D721Med (cell line): ENCODE measurements around the gene PTPRT.

Experiments used
- DNase-seq: peaks from one replicate; pipeline ENCODE4 v3.0.0; 2011; ENCODE audit warnings: low spot score; ENCODE audit not compliant: insufficient read length
- FAIRE-seq: peaks from 2 replicates; lab custom pipeline; 2011; peaks lifted over from hg19 to GRCh38; lab: Jason Lieb, UNC
- TF ChIP-seq, protein P1 (sequence below): IDR thresholded peaks from 2 replicates; pipeline ENCODE4 v1.5.1; 2012; ENCODE audit warnings: mild to moderate bottlenecking, control low read depth; ENCODE audit not compliant: insufficient read depth; ENCODE audit errors: missing control alignments

The PTPRT gene

DNA sequence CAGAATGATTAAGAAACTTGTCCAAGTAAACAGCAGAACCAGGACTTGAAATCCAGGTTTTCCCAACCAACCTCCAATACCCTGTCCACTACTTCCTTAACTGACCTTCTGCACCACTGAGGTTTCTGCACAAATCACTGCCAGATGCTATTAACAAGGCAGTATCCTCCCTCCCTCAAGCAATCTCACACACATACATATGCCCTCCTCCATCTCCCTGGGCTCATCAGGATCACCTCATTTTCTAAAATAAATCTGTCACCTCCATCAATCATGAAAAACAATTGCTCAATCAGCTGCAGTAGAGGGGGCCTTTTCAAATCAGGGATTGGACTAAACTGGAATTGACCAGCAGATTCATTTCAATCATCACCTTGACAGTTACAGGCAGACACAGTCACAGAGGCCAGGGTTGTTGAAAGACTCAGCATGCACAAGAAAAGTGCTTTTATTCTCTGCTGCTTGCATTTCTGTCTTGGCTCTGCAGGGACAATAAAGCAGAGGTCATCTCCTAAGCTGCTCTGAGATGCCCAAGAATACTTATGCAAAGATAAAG is 539.4 kb downstream of the PTPRT start:
- FAIRE-seq (no peak), DNase-seq (no peak)

GRCh38 chr20:42649748-42650147 is 540.0 kb downstream of the PTPRT start:
- TF ChIP-seq, protein P1, sequence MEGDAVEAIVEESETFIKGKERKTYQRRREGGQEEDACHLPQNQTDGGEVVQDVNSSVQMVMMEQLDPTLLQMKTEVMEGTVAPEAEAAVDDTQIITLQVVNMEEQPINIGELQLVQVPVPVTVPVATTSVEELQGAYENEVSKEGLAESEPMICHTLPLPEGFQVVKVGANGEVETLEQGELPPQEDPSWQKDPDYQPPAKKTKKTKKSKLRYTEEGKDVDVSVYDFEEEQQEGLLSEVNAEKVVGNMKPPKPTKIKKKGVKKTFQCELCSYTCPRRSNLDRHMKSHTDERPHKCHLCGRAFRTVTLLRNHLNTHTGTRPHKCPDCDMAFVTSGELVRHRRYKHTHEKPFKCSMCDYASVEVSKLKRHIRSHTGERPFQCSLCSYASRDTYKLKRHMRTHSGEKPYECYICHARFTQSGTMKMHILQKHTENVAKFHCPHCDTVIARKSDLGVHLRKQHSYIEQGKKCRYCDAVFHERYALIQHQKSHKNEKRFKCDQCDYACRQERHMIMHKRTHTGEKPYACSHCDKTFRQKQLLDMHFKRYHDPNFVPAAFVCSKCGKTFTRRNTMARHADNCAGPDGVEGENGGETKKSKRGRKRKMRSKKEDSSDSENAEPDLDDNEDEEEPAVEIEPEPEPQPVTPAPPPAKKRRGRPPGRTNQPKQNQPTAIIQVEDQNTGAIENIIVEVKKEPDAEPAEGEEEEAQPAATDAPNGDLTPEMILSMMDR, result no peak
- DNase-seq (no peak), FAIRE-seq (no peak)

More for the DNA sequence above, 539.4 kb downstream of the PTPRT start:
- TF ChIP-seq, protein P1, result no peak

DNA sequence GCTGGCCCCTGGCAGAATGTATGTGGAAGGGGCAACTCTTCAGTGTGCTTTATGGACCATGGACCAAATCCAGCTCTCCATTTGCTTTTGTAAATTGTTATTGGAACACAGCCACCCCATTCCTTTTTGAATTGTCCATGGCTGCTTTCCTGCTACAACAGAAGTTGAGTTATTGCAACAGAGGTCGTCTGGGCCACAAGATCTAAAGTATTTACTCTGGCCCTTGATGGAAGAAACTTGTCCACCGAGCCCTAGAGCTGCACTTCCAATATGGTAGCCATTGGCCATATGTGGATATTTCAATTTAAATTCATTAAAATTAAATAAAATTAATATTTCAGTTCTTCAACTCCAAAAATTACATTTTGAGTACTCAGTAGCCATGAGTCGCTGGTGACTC is 543.5 kb downstream of the PTPRT start:
- no peak for DNase-seq
- FAIRE-seq, result no peak
- TF ChIP-seq, protein P1, result no peak

GRCh38 chr20:42641886-42642285 is 547.8 kb downstream of the PTPRT start:
- TF ChIP-seq, protein P1, result no peak

DNA sequence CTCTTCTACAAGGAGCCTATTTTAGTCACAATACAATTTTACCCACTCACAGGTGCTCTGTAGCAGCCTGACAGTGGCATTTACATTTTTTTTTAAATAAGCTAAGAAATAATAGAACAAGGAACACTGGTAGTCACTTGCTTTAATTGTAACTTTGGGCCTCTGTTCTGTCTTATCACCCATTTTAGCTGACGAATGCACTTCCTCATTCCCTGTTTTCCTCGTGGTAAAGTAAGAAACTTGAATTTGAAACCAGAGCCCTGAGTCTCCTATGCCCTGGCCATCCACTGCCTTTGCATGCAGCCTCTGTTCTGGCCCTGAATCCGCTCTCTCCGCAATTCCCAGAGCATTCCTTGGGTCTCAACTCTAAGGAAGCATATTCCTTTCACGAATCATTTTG is 550.6 kb downstream of the PTPRT start:
- DNase-seq (no peak), FAIRE-seq (no peak)
- TF ChIP-seq, protein P1, result no peak

More at GRCh38 chr20:42641886-42642285, 547.8 kb downstream of the PTPRT start:
- FAIRE-seq (no peak), DNase-seq (no peak)

DNA sequence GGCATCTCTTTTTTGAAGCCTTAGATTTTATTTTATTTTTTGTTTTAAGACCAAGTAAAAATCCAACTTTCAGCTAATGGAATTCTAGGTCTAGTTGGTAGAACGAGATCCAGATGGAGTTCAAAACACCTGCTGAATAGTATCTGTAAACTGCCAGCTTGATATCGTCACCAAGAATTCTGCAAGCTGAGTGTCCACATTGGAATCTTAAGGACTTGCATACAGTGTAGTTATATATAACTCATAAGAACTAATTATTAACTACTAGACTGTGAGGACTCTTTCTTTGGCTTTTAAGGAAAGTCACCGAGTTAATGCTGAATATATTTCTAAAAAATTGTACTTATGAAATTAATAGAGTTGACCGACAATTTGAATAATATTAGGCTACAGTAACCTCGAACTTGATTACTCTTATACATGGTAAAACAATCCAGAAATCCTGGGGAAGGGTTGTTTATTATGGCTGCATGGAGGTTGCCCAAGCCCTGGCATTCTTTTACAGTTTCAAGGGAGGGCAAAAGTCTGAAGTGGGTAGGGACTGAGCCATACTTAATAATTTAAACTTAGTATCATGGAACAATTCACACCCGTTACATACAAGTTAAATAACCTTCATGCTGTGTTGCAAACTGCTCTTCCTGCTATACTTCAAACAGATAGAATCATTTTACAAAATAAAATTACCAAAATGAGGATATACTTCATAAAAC is 553.9 kb downstream of the PTPRT start:
- no peak for DNase-seq
- TF ChIP-seq, protein P1, result no peak
- FAIRE-seq, result no peak

DNA sequence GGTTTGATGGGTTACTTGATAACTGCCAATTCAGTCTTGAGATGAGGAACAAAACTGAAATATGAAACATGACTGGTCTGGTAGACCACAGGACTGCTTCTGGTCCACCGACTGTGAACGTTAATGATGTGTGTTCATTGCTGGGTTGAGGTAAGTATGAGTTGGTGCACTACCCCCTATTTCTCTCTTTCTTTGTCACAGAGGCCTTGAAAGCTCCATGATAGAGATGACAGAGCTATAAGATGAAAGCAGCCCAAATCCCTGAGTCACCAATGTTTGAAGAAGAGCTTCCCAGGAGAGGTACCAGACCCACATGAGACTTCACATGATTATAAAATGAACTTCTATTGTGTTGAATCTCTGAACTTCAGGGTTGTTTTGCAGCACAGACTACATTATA is 555.5 kb downstream of the PTPRT start:
- TF ChIP-seq, protein P1, result no peak
- FAIRE-seq (no peak), DNase-seq (no peak)
